Astrocyte (in vitro differentiated cells and primary cell): ENCODE data around the gene ZBTB49.

Source experiments
- CTCF ChIP-seq: IDR thresholded peaks from 2 replicates; pipeline ENCODE4 v1.5.1; 2011; ENCODE audit warnings: low read depth, mild to moderate bottlenecking, inconsistent platforms, low read length, moderate library complexity; ENCODE audit not compliant: insufficient read depth
- EZH2 ChIP-seq: IDR thresholded peaks from 2 replicates; pipeline ENCODE4 v1.6.1; 2012; ENCODE audit warnings: mild to moderate bottlenecking, low read length, inconsistent platforms; ENCODE audit not compliant: insufficient read depth

- no peak for TF ChIP-seq EZH2
- no peak for TF ChIP-seq CTCF
These were observed 35.9 kb upstream of the ZBTB49 start for GRCh38 chr4:4254199-4254598.
